ENCODE results near the gene PHKA2. TPM values are rescaled to one million over a fixed set of nuclear protein-coding genes. Genes with fewer than 3 reads are reported as not detected.
A peak's percentile ranks its signal among the peaks of the same experiment; 100 is the strongest.

PHKA2 gene
- polyA plus RNA-seq, 2 of the 4 experiments (the other 2 are of a cell fraction): 16.1 to 21.2 TPM

- TF ChIP-seq TFCP2L1 (CRISPR knock-in tag; IDR thresholded peaks at IDR 0.05) (no peak), SMC3 (IDR thresholded peaks at IDR 0.05) (no peak), HDAC2 (IDR thresholded peaks at IDR 0.05) (no peak), HOXB13 (CRISPR knock-in tag; IDR thresholded peaks at IDR 0.05; ENCODE audit: low read depth) (no peak), CBX2 (IDR thresholded peaks at IDR 0.05; ENCODE audit: borderline replicate concordance, low read depth) (no peak), MAZ (IDR thresholded peaks at IDR 0.05; ENCODE audit: borderline replicate concordance, low read depth, low read length) (no peak), RCOR1 (IDR thresholded peaks at IDR 0.05; ENCODE audit: low read depth, low read length) (no peak), FOSL2 (IDR thresholded peaks at IDR 0.05) (no peak), FOSL2 (CRISPR knock-in tag; IDR thresholded peaks at IDR 0.05) (no peak), EP300 (IDR thresholded peaks at IDR 0.05) (no peak), BCL3 (IDR thresholded peaks at IDR 0.05) (no peak), JUN (IDR thresholded peaks at IDR 0.05) (no peak), ZC3H11A (IDR thresholded peaks at IDR 0.05) (no peak), POLR2A (IDR thresholded peaks at IDR 0.05; ENCODE audit: low read length) (no peak), FOSB (CRISPR knock-in tag; IDR thresholded peaks at IDR 0.05) (no peak), FOXS1 (CRISPR knock-in tag; IDR thresholded peaks at IDR 0.05) (no peak), POLR2AphosphoS2 (conservative IDR thresholded peaks at IDR 0.05; ENCODE audit: low read length) (no peak)
- WGBS (ENCODE audit: missing lambda C conversion rate): 100% methylated on average over 5 of the region's 5 CpGs
- CTCF ChIA-PET: interaction anchor here (1.4 kb wide), 1 partner anchor 50 kb away, joined by 3 read pairs; no protein-coding TSS in a partner anchor
These were observed 17.3 kb downstream of the PHKA2 start for GRCh38 chrX:18966624-18967023.

GRCh38 chrX:18964901-18965300 lies 19.0 kb downstream of the PHKA2 start:
- H3K27ac ChIP-seq: no peak overlapping the region
- no peaks in the 10 kb centered on the region for H3K4me1 ChIP-seq
- no peak for ATAC-seq
- H3K4me3 ChIP-seq: no peak overlapping the region
- FAIRE-seq: peak; percentile 39
- ChIA-PET CTCF (interaction anchor here (0.8 to 2.1 kb wide), 2 partner anchors 16 to 52 kb away, joined by 3 to 6 read pairs; no protein-coding TSS in a partner anchor), POLR2A (no interaction called here)
- no peaks in the 10 kb centered on the region for H3K9me3 ChIP-seq
- no peak for DNase-seq (ENCODE audit: low read depth in 1 of 2, low spot score in 1 of 2)
- WGBS (ENCODE audit: missing lambda C conversion rate): 88% methylated on average over 9 of the region's 9 CpGs
- no peak overlapping the region for H3K4me2 ChIP-seq
- no peak for TF ChIP-seq HES2 (IDR thresholded peaks at IDR 0.05)
- no peak for TF ChIP-seq POLR2AphosphoS2 (conservative IDR thresholded peaks at IDR 0.05; ENCODE audit: low read length)
- TF ChIP-seq ZSCAN20 (CRISPR knock-in tag; IDR thresholded peaks at IDR 0.05): no peak
- no peak for TF ChIP-seq CEBPB (IDR thresholded peaks at IDR 0.05)
- no peak for TF ChIP-seq EHMT2 (IDR thresholded peaks at IDR 0.05; ENCODE audit: low read depth)
- TF ChIP-seq ESRRA (IDR thresholded peaks at IDR 0.05; ENCODE audit: borderline replicate concordance, low read length): no peak
- TF ChIP-seq HOXA7 (CRISPR knock-in tag; IDR thresholded peaks at IDR 0.05): no peak
- TF ChIP-seq CHD4 (IDR thresholded peaks at IDR 0.05; ENCODE audit: borderline replicate concordance): no peak
- TF ChIP-seq PBX3 (IDR thresholded peaks at IDR 0.05): no peak
- no peak for TF ChIP-seq HDAC2 (IDR thresholded peaks at IDR 0.05)
- TF ChIP-seq REST (IDR thresholded peaks at IDR 0.05): no peak
- no peak for TF ChIP-seq ZC3H11A (IDR thresholded peaks at IDR 0.05)
- no peak for TF ChIP-seq MAZ (IDR thresholded peaks at IDR 0.05; ENCODE audit: borderline replicate concordance, low read depth, low read length)
- no peak for TF ChIP-seq SMC3 (IDR thresholded peaks at IDR 0.05)
- no peak for TF ChIP-seq HOXB13 (CRISPR knock-in tag; IDR thresholded peaks at IDR 0.05; ENCODE audit: low read depth)
- no peak for TF ChIP-seq EHF (CRISPR knock-in tag; IDR thresholded peaks at IDR 0.05)

More at GRCh38 chrX:18966624-18967023, 17.3 kb downstream of the PHKA2 start:
- ATAC-seq (no peak), FAIRE-seq (no peak), DNase-seq (ENCODE audit: low read depth in 1 of 2, low spot score in 1 of 2) (no peak)
- Histone ChIP-seq H3K4me3 (no peak overlapping the region), H3K27ac (no peak overlapping the region), H3K4me1 (no peaks in the 10 kb centered on the region), H3K4me2 (no peak overlapping the region), H3K9me3 (no peaks in the 10 kb centered on the region)
- POLR2A ChIA-PET: no interaction called here

All from A549 (cell line).